Liver (tissue), 9 donors: ENCODE data around the gene KMT5C. TPM values are rescaled to one million over a fixed set of nuclear protein-coding genes. Genes with fewer than 3 reads are reported as not detected.

Source experiments
- DNase-seq: peaks from one replicate; pipeline ENCODE4 v3.0.0-alpha.2; 2017; ENCODE audit warnings: low spot score
- H3K27ac ChIP-seq, 2 donors: one replicate each; pipeline ENCODE4 v1.7.0; 2013; ENCODE audit warnings: inconsistent platforms in 2 of 2, low read length in 2 of 2, control low read depth in 1 of 2, low read depth in 1 of 2, mild to moderate bottlenecking in 1 of 2
- H3K27me3 ChIP-seq, 4 donors: one replicate each; pipeline versions ENCODE4 v1.6.1 to v1.7.0; 2013; ENCODE audit warnings: low read length in 3 of 4, inconsistent platforms in 1 of 4, mild to moderate bottlenecking in 1 of 4, moderate library complexity in 1 of 4; ENCODE audit not compliant: control insufficient read depth in 4 of 4, insufficient read depth in 4 of 4
- H3K36me3 ChIP-seq, 4 donors: one replicate each; pipeline versions ENCODE4 v1.6.1 to v1.7.0; 2013; ENCODE audit warnings: low read length in 3 of 4, mild to moderate bottlenecking in 3 of 4, low read depth in 1 of 4, moderate library complexity in 1 of 4; ENCODE audit not compliant: control insufficient read depth in 4 of 4, insufficient read depth in 3 of 4
- H3K4me1 ChIP-seq, 4 donors: one replicate each; pipeline versions ENCODE4 v1.6.1 to v1.7.0; 2013; ENCODE audit warnings: low read length in 3 of 4, mild to moderate bottlenecking in 3 of 4, moderate library complexity in 1 of 4; ENCODE audit not compliant: control insufficient read depth in 4 of 4, insufficient read depth in 4 of 4
- H3K4me3 ChIP-seq, 3 donors: one replicate each; pipeline versions ENCODE4 v1.6.1 to v1.7.0; 2013; ENCODE audit warnings: low read length in 3 of 3, control low read depth in 1 of 3, low read depth in 1 of 3, mild to moderate bottlenecking in 1 of 3
- H3K9ac ChIP-seq, 2 donors: one replicate each; pipeline ENCODE4 v1.7.0; 2013; ENCODE audit warnings: low read length in 2 of 2, mild to moderate bottlenecking in 2 of 2, moderate library complexity in 2 of 2, control low read depth in 1 of 2, low read depth in 1 of 2
- H3K9me3 ChIP-seq, 4 donors: one replicate each; pipeline versions ENCODE4 v1.6.1 to v1.7.0; 2013; ENCODE audit warnings: low read length in 3 of 4; ENCODE audit not compliant: control insufficient read depth in 4 of 4
- CTCF ChIP-seq: fragments of 150-350 bp; IDR thresholded peaks from 2 replicates; pipeline ENCODE4 v1.5.1; 2017; ENCODE audit warnings: improper control_type of control experiment, low read depth, low read length; ENCODE audit not compliant: missing input control
- EGR1 ChIP-seq, 2 donors: IDR thresholded peaks; 2 replicates each; pipeline ENCODE4 v1.6.1; 2016 to 2018; ENCODE audit warnings: antibody characterized with exemption in 2 of 2, low read depth in 2 of 2
- FOXA1 ChIP-seq: IDR thresholded peaks from 2 replicates; pipeline ENCODE4 v1.6.1; 2016; ENCODE audit warnings: antibody characterized with exemption
- JUND ChIP-seq, 2 donors: IDR thresholded peaks; 2 replicates each; pipeline ENCODE4 v1.6.1; 2016; ENCODE audit warnings: antibody characterized with exemption in 2 of 2
- RAD21 ChIP-seq, 2 donors: IDR thresholded peaks; 2 replicates each; pipeline ENCODE4 v1.6.1; 2016; ENCODE audit warnings: antibody characterized with exemption in 2 of 2, mild to moderate bottlenecking in 2 of 2
- REST ChIP-seq: IDR thresholded peaks from 2 replicates; pipeline ENCODE4 v1.6.1; 2016; ENCODE audit warnings: antibody characterized with exemption, mild to moderate bottlenecking
- SP1 ChIP-seq: IDR thresholded peaks from 2 replicates; pipeline ENCODE4 v1.6.1; 2018; ENCODE audit warnings: antibody characterized with exemption, mild to moderate bottlenecking
- TAF1 ChIP-seq: conservative IDR thresholded peaks from 2 replicates; pipeline ENCODE4 v1.6.1; 2016; ENCODE audit warnings: antibody characterized with exemption, mild to moderate bottlenecking
- YY1 ChIP-seq: IDR thresholded peaks from 2 replicates; pipeline ENCODE4 v1.6.1; 2016; ENCODE audit warnings: antibody characterized with exemption, mild to moderate bottlenecking
- ZBTB33 ChIP-seq: IDR thresholded peaks from 2 replicates; pipeline ENCODE4 v1.6.1; 2016; ENCODE audit warnings: antibody characterized with exemption
- WGBS: extraction: QIAGEN DNeasy Blood & Tissue Kit; methylation state at CpG from one replicate; pipeline ENCODE4 v1.1.7; 2013; 5-methylcytosine and 5-hydroxymethylcytosine counted together
- polyA plus RNA-seq, 2 donors: library from polyadenylated mRNA; stranded (reverse) in 1 of 2; unstranded in 1 of 2; fragments of 200-250 nt in 1 of 2; fragments of >200 nt in 1 of 2; fragmentation: Nextera tagmentation in 1 of 2; extraction: Ambion mirVana in 1 of 2; gene quantifications; one replicate each; pipeline versions ENCODE4 v1.2.1 to v1.2.3, GENCODE V29; 2013 to 2015
- total RNA-seq, 2 donors: library from RNA; depleted of rRNA; stranded (reverse); fragments of >200 nt; gene quantifications; one replicate each; pipeline ENCODE4 v1.2.3, GENCODE V29; 2014
- donor health status: healthy.
- donor health status: healthy.
- donor health status: healthy.
- donor health status: healthy.
- donor health status: healthy.

Gene KMT5C
- total and polyA plus RNA-seq, 4 donors = 1.1 to 11.6 (median 3.0) TPM

GRCh38 chr19:55299991-55300390 lies 39.7 kb upstream of the KMT5C start:
- WGBS = 89% methylated on average over 10 of the region's 10 CpGs
- Histone ChIP-seq H3K4me1 (peaks cover 0 to 7% (median 3%) of the 10 kb centered on the region in 4 donors), H3K36me3 (no peaks in the 10 kb centered on the region), H3K9ac (no peak overlapping the region), H3K27ac (no peak overlapping the region), H3K9me3 (no peaks in the 10 kb centered on the region), H3K27me3 (no peaks in the 10 kb centered on the region), H3K4me3 (no peak overlapping the region)
- DNase-seq = no peak
- no peak for TF ChIP-seq SP1
- no peak for TF ChIP-seq EGR1 (IDR thresholded peaks at IDR 0.05; ENCODE audit: low read depth in 2 of 2)
- TF ChIP-seq REST = no peak

GRCh38 chr19:55300886-55301458 lies 38.7 kb upstream of the KMT5C start:
- H3K27ac ChIP-seq = no peak overlapping the region
- H3K4me3 ChIP-seq = no peak overlapping the region

GRCh38 chr19:55301459-55302317 lies 38.0 kb upstream of the KMT5C start:
- no peak overlapping the region for H3K27ac ChIP-seq

More at GRCh38 chr19:55300886-55301458, 38.7 kb upstream of the KMT5C start:
- TF ChIP-seq ZBTB33 (no peak), TAF1 (no peak), FOXA1 (no peak), JUND (IDR thresholded peaks at IDR 0.05) (no peak), YY1 (no peak)
- H3K36me3 ChIP-seq = no peaks in the 10 kb centered on the region
- H3K9me3 ChIP-seq = no peaks in the 10 kb centered on the region
- no peaks in the 10 kb centered on the region for H3K27me3 ChIP-seq
- H3K9ac ChIP-seq = no peak overlapping the region
- peaks cover 0 to 7% (median 3%) of the 10 kb centered on the region in 4 donors for H3K4me1 ChIP-seq
- 59% methylated on average over 15 of the region's 15 CpGs for WGBS
- no peak for DNase-seq

More at GRCh38 chr19:55301459-55302317, 38.0 kb upstream of the KMT5C start:
- H3K36me3 ChIP-seq = no peaks in the 10 kb centered on the region
- no peaks in the 10 kb centered on the region for H3K9me3 ChIP-seq
- peaks cover 0 to 7% (median 3%) of the 10 kb centered on the region in 4 donors for H3K4me1 ChIP-seq
- peak overlapping the region in 1 of 3 donors; percentile 38 for H3K4me3 ChIP-seq
- WGBS = 12% methylated on average over 42 of the region's 42 CpGs
- TF ChIP-seq CTCF = peak; percentile 98
- no peak for TF ChIP-seq TAF1
- TF ChIP-seq RAD21 (IDR thresholded peaks at IDR 0.05) = peak; percentile 73 to 80
- H3K9ac ChIP-seq = no peak overlapping the region
- H3K27me3 ChIP-seq = no peaks in the 10 kb centered on the region
- DNase-seq = peak; percentile 93
